Activated CD4-positive, alpha-beta T cell treated with anti-CD3 and anti-CD28 coated beads for 1 hour (primary cell): ENCODE measurements around the gene NAALADL1.
A peak's percentile ranks its signal among the peaks of the same experiment; 100 is the strongest.
"Not testable (repeated sequence)": the region's sequence is repeated elsewhere in the genome, so short reads cannot be mapped to it uniquely, and the experiment has no call there.

Experiments
- DNase-seq: peaks from one replicate; pipeline ENCODE4 v3.0.0-alpha.2; 2020

NAALADL1 gene

DNA sequence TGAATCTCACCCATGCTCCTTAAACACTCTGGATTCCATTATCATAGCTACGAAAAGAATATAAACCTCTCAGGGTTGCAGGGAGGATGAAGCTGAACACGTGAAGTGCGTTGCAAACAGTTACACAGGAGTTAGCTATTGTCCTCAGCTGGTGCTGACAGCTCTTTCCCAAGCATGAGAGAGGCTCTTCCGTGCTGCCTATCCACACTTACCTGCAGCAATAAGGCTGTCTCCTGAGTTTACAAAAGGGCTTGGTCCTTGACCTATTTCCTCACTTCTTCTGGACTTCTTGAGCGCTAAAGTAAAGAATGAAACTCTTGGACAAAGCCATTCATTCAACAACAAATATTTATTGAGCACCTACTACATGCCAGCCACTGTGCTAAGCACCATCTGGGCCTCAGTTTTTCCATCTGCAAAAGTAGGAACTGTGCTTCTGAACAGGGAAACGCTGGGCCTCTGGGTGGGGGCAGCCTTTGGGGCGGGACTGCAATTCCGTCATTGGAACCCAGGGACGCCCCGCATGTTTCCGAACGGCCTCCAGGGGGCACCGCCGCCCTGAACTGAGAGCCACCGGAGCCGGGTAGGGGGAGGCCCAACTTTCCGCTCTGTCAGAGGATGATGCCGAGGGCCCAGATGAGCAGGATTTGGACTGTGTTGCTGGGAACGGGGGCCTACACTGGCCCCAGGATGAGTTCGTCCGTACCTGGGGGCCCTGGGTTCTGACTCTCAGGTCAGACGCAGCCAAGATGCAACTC is 45.0 kb downstream of the NAALADL1 start:
- DNase-seq: peak; percentile 85

DNA sequence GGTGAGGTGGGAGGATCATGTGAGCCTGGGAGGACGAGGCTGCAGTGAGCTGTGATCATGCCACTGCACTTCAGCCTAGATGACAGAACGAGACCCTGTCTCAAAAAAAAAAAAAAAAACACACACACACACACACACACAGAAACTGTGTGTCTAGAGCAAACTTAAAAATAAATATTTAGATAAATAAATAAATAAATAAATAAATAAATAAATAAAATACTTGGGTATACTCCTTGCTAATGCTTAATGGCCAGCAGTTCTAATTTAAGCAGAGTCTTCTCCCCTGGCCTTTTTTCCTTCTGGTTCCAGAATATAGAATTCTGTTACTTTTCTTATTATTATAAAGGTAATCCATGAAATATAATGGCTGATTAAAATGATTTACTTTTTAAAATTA is 49.5 kb downstream of the NAALADL1 start:
- DNase-seq: no peak

DNA sequence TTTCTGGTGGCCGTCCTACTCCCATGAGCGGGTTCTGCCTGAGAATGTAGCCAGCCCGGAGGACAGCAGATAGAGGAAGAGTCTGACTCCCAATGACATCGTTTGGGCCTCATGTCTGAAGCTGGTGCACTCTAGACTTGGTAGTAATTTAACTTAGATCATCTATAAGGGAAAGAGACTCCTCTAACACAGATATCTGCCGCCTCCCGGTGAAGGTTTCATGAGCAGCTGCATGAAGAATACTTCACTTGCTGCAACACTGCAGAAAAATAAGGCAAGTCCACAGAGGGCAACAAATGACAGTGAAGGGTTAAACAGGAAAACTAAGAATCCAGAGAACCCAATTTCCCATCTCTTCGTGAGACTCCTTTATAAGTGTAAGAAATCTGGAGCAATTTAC is 50.3 kb downstream of the NAALADL1 start:
- no peak for DNase-seq

DNA sequence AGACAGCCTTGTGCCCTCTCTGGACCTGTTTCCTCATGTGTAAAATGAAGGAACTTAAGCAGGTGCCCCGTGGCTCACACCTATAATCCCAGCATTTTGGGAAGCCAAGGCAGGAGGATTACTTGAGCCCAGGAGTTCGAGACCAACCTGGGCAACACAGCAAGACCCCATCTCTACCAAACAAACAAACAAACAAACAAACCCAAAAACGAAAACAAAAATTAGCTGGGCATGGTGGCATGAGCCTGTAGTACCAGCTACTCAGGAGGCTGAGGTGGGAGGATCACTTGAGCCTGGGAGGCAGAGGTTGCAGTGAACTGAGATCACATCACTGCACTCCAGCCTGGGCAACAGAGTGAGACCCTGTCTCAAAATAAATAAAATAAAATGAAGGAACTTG is 54.4 kb downstream of the NAALADL1 start:
- DNase-seq: not testable (repeated sequence)

DNA sequence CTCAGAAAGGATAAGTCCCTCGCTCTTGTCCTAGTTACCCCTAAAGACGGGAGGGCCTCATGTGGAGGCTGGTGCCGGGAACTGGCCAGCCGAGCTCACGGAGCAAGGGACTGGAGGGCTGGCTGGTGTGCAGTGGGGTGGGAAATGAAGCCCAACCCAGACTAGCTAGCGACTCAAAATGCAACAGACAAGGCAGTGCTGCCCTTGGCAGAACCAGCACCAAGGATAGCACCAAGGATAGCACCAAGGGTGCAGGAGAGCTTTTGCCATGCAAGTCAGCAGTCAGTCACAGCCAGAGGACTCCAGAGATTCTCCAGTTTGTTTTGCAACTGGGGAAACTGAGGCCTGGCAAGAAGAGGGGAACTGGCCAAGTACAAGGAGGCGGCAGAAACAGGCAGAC is 55.1 kb downstream of the NAALADL1 start:
- DNase-seq: no peak

DNA sequence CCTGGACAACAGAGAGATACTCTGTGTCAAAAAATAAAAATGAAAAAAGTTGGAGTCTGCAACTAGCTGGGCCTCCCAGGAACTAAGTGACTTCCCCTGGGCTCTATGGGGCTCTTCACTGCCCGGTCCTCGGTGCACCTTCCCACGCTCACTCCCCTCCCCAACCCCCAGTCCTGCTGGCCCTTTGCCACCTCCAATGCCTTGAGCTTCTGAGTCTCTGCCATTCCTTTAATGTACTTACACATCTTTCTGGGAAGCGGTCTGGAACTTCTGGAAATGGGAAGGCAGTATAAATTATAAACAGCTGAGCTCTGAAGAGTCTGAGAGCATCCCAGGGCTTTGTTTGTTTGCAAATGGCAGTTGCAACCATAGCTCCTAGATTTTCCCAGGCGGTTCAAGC is 55.6 kb downstream of the NAALADL1 start:
- no peak for DNase-seq

DNA sequence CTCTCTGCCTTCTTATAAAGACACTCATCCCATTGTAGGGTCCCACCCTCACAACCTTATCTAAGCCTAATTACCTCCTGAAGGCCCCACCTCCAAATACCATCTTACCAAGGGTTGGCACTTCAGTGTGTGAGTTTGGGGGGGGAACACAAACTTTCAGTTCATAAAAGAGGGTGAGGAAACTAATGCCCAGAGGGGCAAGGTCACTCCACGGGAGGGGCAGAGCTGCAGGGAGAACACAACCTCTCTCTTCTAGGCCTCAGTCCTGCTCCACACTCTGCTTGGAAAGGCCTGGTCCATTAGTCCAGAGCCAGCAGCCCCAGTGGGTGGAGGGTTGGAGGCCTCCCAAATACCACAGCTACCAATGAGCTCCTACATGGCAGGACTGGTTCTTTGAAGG is 58.9 kb downstream of the NAALADL1 start:
- no peak for DNase-seq

DNA sequence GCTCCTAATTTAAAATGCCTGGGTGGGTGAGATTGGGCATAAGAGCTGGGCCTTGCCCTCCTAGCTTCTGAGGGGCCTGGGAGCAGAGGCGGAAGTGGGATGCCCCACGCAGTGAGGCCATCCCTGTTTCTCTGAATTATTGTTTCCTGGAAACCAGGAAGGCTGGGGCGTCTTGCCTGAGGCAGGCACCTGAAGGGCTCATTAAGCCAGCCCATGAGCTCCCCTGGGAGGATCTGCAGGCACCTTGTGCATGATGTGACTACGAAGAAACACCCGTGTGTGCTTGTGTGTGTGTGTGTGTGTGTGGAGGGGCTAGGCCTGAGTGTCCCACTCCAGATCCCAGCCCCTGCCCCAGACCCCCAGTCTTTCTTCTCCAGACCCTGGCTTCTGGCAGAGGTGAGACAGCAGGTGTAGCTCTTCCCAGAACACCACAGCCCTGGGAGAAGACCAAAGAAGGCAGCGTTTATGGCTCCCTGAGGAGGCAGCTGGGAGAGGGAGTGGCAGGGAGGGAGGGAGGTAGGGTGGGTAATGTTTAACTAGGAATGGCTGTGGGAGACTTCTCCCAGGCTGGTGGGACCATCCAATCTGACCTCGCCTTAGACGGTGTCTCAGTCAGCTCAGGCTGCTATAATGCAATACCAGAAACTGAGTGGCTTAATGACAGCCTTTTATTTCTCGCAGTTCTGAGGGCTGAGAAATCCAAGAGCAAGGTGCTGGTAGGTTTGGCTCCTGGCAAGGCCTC is 59.5 kb downstream of the NAALADL1 start:
- no peak for DNase-seq

DNA sequence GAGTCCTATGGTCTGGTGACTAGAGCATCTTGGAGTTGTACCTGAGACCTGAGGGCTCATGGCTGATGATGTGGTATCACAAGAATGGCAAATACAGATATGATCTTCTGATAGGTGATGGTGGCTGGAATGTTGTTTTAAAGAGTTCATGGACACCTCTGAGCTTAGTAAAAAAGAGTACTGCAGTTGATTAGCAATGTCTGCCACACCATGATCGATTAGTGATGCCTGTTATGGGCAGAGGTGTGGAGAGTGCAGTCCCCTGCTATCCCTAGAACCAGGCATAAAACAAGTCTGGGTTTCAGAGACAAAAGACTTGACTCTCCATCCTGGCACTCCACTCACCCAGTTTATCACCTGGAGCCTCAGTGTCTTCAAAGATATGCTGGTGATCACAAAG is 60.2 kb downstream of the NAALADL1 start:
- no peak for DNase-seq

DNA sequence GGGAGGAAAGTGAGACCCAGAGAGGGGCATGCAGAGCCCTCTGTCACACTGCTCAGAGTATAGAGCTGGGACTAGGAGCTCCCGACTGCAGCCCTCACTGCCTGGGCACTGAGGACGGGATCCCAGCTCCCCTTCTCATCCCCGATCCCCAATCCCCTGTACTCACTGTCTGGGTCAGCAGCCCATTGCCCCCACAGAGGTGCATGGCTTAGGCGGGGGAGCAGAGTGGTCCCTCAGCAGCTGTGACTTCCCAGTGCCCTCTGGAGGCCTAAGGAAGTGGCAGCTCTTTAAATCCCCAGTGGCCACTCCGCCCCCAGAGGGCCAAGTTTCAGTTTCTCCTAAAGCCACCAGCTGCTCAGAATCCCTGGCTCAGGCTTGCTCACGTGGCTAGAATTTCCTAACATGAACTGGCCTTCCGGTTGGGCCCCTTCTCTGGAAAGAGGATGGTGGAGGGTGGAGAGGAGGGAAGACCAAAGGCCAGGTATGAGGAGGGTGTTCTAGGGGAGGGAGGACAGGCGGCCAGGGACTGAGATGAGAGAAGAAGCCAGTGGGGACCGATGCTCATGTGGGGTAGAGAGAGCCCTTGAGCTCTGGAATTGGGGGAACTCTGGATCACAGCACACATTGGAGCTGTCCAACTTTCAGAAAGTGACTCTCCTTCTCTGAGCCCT is 61.5 kb downstream of the NAALADL1 start, which contains the start of gene BATF2:
BATF2 (minus strand) TSS at position 262 of the 671 bp plus-strand sequence; CDS start at position 205, 57 bp downstream.
- no peak for DNase-seq

DNA sequence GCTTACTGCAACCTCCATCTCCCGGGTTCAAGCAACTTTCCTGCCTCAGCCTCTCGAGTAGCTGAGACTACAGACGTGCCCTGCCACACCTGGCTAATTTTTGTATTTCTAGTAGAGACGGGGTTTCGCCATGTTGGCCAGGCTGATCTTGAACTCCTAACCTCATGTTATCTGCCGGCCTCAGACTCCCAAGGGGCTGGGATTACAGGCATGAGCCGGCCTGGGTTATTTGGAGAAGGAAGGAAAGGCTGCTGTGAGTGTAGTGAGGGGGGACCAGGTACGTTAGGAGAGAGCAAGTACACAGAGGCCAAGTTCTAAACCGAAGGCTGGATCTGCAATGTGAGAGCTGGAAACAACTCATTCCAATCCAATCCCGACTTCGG is 62.0 kb downstream of the NAALADL1 start:
- no peak for DNase-seq
